ENCODE data around the gene KRTDAP.

KRTDAP gene

GRCh38 chr19:35451338-35452096 lies 38.7 kb downstream of the KRTDAP start:
- DNase-seq (ENCODE audit: low read depth): no peak

GRCh38 chr19:35449359-35450043 lies 40.8 kb downstream of the KRTDAP start:
- DNase-seq (ENCODE audit: low read depth): no peak

GRCh38 chr19:35447606-35448469 lies 42.4 kb downstream of the KRTDAP start, which contains the start of gene FFAR2:
TSS of gene FFAR2 (plus strand) at chr19:35448257. CDS start at chr19:35449715, 1,458 bp downstream.
- no peak for DNase-seq (ENCODE audit: low read depth)

GRCh38 chr19:35445826-35446593 lies 44.3 kb downstream of the KRTDAP start:
- DNase-seq (ENCODE audit: low read depth): no peak

- no peak for DNase-seq (ENCODE audit: low read depth)
These were observed 45.5 kb downstream of the KRTDAP start for GRCh38 chr19:35444735-35445134.

GRCh38 chr19:35442091-35442490 lies 48.2 kb downstream of the KRTDAP start:
- DNase-seq (ENCODE audit: low read depth): no peak

GRCh38 chr19:35439921-35440320 lies 50.3 kb downstream of the KRTDAP start:
- no peak for DNase-seq (ENCODE audit: low read depth)

- no peak for DNase-seq (ENCODE audit: low read depth)
These were observed 51.7 kb downstream of the KRTDAP start for GRCh38 chr19:35438527-35438926.

- no peak for DNase-seq (ENCODE audit: low read depth)
These were observed 52.2 kb downstream of the KRTDAP start for GRCh38 chr19:35438096-35438495.

GRCh38 chr19:35437406-35437951 lies 52.8 kb downstream of the KRTDAP start:
- DNase-seq (ENCODE audit: low read depth): no peak

All from GM04504 (cell line).